GM23338 (cell line): Measurements from ENCODE around the gene TRPC4AP. TPM values are rescaled to one million over a fixed set of nuclear protein-coding genes. Genes with fewer than 3 reads are reported as not detected.

ENCODE experiments used
- ATAC-seq: fragments of 200-7000 bp; cut with Tn5 transposase; 3 replicates; pipeline ENCODE4 v1.9.1; 2020
- DNase-seq: peaks from one replicate; pipeline ENCODE4 v3.0.0-alpha.2; 2015; ENCODE audit warnings: low spot score
- H2AFZ ChIP-seq: fragments of 200-600 bp; sonication (generic); 2 replicates; pipeline ENCODE4 v1.8.0; 2016; ENCODE audit warnings: antibody characterized with exemption, mild to moderate bottlenecking, moderate library complexity
- H3F3A ChIP-seq: fragments of 200-600 bp; sonication (generic); replicated peaks from 2 replicates; pipeline ENCODE4 v1.8.0; 2017; ENCODE audit warnings: antibody characterized with exemption, mixed run types, low read depth
- H3K27ac ChIP-seq: fragments of 200-600 bp; sonication (generic); 2 replicates; pipeline ENCODE4 v1.6.1; 2016; ENCODE audit warnings: low read depth
- H3K27me3 ChIP-seq: fragments of 200-600 bp; sonication (generic); 2 replicates; pipeline ENCODE4 v1.8.0; 2016; ENCODE audit warnings: mild to moderate bottlenecking, mixed run types, moderate library complexity; ENCODE audit not compliant: insufficient read depth
- H3K36me3 ChIP-seq: fragments of 200-600 bp; sonication (generic); 2 replicates; pipeline ENCODE4 v1.8.0; 2016; ENCODE audit warnings: mild to moderate bottlenecking; ENCODE audit not compliant: insufficient read depth
- H3K4me1 ChIP-seq: fragments of 200-600 bp; sonication (generic); 2 replicates; pipeline ENCODE4 v1.8.0; 2016; ENCODE audit warnings: mild to moderate bottlenecking, moderate library complexity; ENCODE audit not compliant: insufficient read depth
- H3K4me2 ChIP-seq: fragments of 200-600 bp; sonication (generic); 2 replicates; pipeline ENCODE4 v1.7.1; 2017; ENCODE audit warnings: mixed run types
- H3K4me3 ChIP-seq: fragments of 200-600 bp; sonication (generic); 2 replicates; pipeline ENCODE4 v1.6.1; 2016; ENCODE audit warnings: mixed run types
- H3K79me2 ChIP-seq: fragments of 200-600 bp; sonication (generic); replicated peaks from 2 replicates; pipeline ENCODE4 v1.8.0; 2017; ENCODE audit warnings: mild to moderate bottlenecking; ENCODE audit not compliant: insufficient read depth
- H3K9me2 ChIP-seq: fragments of 200-600 bp; sonication (generic); 2 replicates; pipeline ENCODE4 v1.8.0; 2017; ENCODE audit not compliant: insufficient read depth
- H4K20me1 ChIP-seq: fragments of 200-600 bp; sonication (generic); replicated peaks from 2 replicates; pipeline ENCODE4 v1.8.0; 2017; ENCODE audit warnings: mild to moderate bottlenecking; ENCODE audit not compliant: insufficient read depth
- H3K27ac Mint-ChIP-seq: 2 replicates; pipeline ENCODE4 v1.8.0; 2020; ENCODE audit warnings: inconsistent platforms, mild to moderate bottlenecking, moderate library complexity, mixed read lengths
- H3K27me3 Mint-ChIP-seq: 3 replicates; pipeline ENCODE4 v1.8.0; 2022; ENCODE audit warnings: low read depth, mild to moderate bottlenecking, moderate library complexity, mixed read lengths, inconsistent platforms; ENCODE audit not compliant: insufficient read depth, poor library complexity
- H3K36me3 Mint-ChIP-seq: 3 replicates; pipeline ENCODE4 v1.8.0; 2021; ENCODE audit warnings: low read depth, mild to moderate bottlenecking, inconsistent platforms, moderate library complexity, mixed read lengths
- H3K4me1 Mint-ChIP-seq: 3 replicates; pipeline ENCODE4 v1.8.0; 2020; ENCODE audit warnings: mild to moderate bottlenecking, inconsistent platforms, mixed read lengths
- H3K4me3 Mint-ChIP-seq: 3 replicates; pipeline ENCODE4 v1.8.0; 2021; ENCODE audit warnings: moderate library complexity, mild to moderate bottlenecking, inconsistent platforms, mixed read lengths
- H3K9me3 Mint-ChIP-seq: 3 replicates; pipeline ENCODE4 v1.8.0; 2020; ENCODE audit warnings: moderate library complexity, mild to moderate bottlenecking, inconsistent platforms, mixed read lengths
- CTCF ChIP-seq, 2 experiments: fragments of 200-600 bp in 1 of 2; sonication (generic) in 1 of 2; conservative IDR thresholded peaks; 2 replicates each; pipeline versions ENCODE4 v1.5.1 to v1.6.1; 2016 to 2017; ENCODE audit warnings: antibody characterized with exemption in 2 of 2, low read depth in 2 of 2, mild to moderate bottlenecking in 2 of 2, moderate library complexity in 1 of 2
- EZH2phosphoT487 ChIP-seq: fragments of 200-600 bp; sonication (generic); IDR thresholded peaks from one replicate; pipeline ENCODE4 v1.8.1; 2018; ENCODE audit warnings: antibody characterized with exemption; ENCODE audit not compliant: unreplicated experiment
- JUNB ChIP-seq: IDR thresholded peaks from one replicate; pipeline ENCODE4 v1.6.1; 2016; ENCODE audit warnings: antibody characterized with exemption; ENCODE audit not compliant: unreplicated experiment
- NANOG ChIP-seq: IDR thresholded peaks from 2 replicates; pipeline ENCODE4 v1.6.1; 2016; ENCODE audit warnings: antibody characterized with exemption, borderline replicate concordance
- POLR2AphosphoS5 ChIP-seq: IDR thresholded peaks from 2 replicates; pipeline ENCODE4 v1.6.1; 2016; ENCODE audit warnings: antibody characterized with exemption, low read depth
- STAT1 ChIP-seq: IDR thresholded peaks from one replicate; pipeline ENCODE4 v1.6.1; 2016; ENCODE audit warnings: antibody characterized with exemption; ENCODE audit not compliant: unreplicated experiment
- ZNF114 ChIP-seq: fragments of 250-450 bp; sonication (Bioruptor Pico); IDR thresholded peaks from 2 replicates; pipeline ENCODE4 v1.5.0; 2020; ENCODE audit warnings: mild to moderate bottlenecking, moderate library complexity
- polyA plus RNA-seq: library from polyadenylated mRNA; unstranded; fragments of >200 nt; fragmentation: Nextera tagmentation; extraction: Ambion mirVana; gene quantifications from 2 replicates; pipeline ENCODE4 v1.2.1, GENCODE V29; 2016
- total RNA-seq: library from RNA; depleted of rRNA; stranded (reverse); fragments of >200 nt; shearing (Covaris generic); gene quantifications from 2 replicates; pipeline ENCODE4 v1.2.3, GENCODE V29; 2014
- TF ChIP-seq, protein P1 (sequence below): fragments of 250-450 bp; sonication (Bioruptor Pico); IDR thresholded peaks from 2 replicates; pipeline ENCODE4 v1.5.0; 2020; ENCODE audit warnings: mild to moderate bottlenecking, moderate library complexity
- TF ChIP-seq, protein P2 (sequence below): IDR thresholded peaks from 2 replicates; pipeline ENCODE4 v1.6.1; 2016; ENCODE audit warnings: antibody characterized with exemption
- TF ChIP-seq, protein P3 (sequence below): IDR thresholded peaks from one replicate; pipeline ENCODE4 v1.6.1; 2018; ENCODE audit warnings: antibody characterized with exemption; ENCODE audit not compliant: unreplicated experiment

TRPC4AP gene
- total and polyA plus RNA-seq, 2 experiments from 2014 or later, result 48.8 to 89.5 TPM

DNA sequence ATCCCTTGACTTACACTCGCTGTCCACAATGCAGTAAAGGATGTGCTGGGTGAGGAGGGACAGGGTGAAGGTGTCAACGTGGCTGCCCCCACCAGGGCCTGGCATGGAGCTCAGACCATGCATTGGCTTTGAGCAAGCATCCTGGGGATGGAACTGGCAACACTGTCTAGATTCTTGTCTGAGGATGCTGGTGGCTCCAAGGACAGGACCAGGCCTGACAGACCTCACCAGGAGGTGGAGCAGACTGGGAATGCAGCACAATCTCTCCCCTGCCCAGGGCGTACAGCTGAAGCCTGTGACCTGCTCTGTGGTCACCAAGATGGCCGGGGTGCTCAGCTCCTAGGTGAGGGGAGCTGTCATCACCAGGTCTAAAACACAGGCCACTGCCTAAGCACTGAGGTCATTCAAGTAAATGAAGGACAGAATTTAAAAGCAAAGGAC lies 86.1 kb downstream of the TRPC4AP start:
- H3K4me3 Mint-ChIP-seq, result no peak overlapping the region
- Histone ChIP-seq H2AFZ (no peak overlapping the region), H3K4me1 (no peaks in the 10 kb centered on the region), H3K27me3 (no peaks in the 10 kb centered on the region), H4K20me1 (peaks cover 2% of the 10 kb centered on the region; the same call in 1 of the 2 replicates), H3K9me2 (no peaks in the 10 kb centered on the region), H3K79me2 (no peaks in the 10 kb centered on the region), H3K4me3 (no peak overlapping the region), H3K36me3 (peaks cover 19% of the 10 kb centered on the region), H3F3A (no peaks in the 10 kb centered on the region), H3K27ac (no peak overlapping the region), H3K4me2 (no peak overlapping the region)
- peaks cover 15% of the 10 kb centered on the region for H3K27me3 Mint-ChIP-seq
- H3K27ac Mint-ChIP-seq, result no peak overlapping the region
- ATAC-seq (no peak), DNase-seq (no peak)
- no peaks in the 10 kb centered on the region for H3K9me3 Mint-ChIP-seq
- H3K36me3 Mint-ChIP-seq, result peaks cover 76% of the 10 kb centered on the region
- peaks cover 2% of the 10 kb centered on the region; the same call in 2 of the 3 replicates for H3K4me1 Mint-ChIP-seq
- TF ChIP-seq, protein P1, sequence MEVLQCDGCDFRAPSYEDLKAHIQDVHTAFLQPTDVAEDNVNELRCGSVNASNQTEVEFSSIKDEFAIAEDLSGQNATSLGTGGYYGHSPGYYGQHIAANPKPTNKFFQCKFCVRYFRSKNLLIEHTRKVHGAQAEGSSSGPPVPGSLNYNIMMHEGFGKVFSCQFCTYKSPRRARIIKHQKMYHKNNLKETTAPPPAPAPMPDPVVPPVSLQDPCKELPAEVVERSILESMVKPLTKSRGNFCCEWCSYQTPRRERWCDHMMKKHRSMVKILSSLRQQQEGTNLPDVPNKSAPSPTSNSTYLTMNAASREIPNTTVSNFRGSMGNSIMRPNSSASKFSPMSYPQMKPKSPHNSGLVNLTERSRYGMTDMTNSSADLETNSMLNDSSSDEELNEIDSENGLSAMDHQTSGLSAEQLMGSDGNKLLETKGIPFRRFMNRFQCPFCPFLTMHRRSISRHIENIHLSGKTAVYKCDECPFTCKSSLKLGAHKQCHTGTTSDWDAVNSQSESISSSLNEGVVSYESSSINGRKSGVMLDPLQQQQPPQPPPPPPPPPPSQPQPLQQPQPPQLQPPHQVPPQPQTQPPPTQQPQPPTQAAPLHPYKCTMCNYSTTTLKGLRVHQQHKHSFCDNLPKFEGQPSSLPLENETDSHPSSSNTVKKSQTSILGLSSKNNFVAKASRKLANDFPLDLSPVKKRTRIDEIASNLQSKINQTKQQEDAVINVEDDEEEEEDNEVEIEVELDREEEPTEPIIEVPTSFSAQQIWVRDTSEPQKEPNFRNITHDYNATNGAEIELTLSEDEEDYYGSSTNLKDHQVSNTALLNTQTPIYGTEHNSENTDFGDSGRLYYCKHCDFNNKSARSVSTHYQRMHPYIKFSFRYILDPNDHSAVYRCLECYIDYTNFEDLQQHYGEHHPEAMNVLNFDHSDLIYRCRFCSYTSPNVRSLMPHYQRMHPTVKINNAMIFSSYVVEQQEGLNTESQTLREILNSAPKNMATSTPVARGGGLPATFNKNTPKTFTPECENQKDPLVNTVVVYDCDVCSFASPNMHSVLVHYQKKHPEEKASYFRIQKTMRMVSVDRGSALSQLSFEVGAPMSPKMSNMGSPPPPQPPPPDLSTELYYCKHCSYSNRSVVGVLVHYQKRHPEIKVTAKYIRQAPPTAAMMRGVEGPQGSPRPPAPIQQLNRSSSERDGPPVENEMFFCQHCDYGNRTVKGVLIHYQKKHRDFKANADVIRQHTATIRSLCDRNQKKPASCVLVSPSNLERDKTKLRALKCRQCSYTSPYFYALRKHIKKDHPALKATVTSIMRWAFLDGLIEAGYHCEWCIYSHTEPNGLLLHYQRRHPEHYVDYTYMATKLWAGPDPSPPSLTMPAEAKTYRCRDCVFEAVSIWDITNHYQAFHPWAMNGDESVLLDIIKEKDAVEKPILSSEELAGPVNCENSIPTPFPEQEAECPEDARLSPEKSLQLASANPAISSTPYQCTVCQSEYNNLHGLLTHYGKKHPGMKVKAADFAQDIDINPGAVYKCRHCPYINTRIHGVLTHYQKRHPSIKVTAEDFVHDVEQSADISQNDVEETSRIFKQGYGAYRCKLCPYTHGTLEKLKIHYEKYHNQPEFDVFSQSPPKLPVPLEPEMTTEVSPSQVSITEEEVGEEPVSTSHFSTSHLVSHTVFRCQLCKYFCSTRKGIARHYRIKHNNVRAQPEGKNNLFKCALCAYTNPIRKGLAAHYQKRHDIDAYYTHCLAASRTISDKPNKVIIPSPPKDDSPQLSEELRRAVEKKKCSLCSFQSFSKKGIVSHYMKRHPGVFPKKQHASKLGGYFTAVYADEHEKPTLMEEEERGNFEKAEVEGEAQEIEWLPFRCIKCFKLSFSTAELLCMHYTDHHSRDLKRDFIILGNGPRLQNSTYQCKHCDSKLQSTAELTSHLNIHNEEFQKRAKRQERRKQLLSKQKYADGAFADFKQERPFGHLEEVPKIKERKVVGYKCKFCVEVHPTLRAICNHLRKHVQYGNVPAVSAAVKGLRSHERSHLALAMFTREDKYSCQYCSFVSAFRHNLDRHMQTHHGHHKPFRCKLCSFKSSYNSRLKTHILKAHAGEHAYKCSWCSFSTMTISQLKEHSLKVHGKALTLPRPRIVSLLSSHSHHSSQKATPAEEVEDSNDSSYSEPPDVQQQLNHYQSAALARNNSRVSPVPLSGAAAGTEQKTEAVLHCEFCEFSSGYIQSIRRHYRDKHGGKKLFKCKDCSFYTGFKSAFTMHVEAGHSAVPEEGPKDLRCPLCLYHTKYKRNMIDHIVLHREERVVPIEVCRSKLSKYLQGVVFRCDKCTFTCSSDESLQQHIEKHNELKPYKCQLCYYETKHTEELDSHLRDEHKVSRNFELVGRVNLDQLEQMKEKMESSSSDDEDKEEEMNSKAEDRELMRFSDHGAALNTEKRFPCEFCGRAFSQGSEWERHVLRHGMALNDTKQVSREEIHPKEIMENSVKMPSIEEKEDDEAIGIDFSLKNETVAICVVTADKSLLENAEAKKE (CRISPR knock-in tag), result no peak
- TF ChIP-seq, protein P2, sequence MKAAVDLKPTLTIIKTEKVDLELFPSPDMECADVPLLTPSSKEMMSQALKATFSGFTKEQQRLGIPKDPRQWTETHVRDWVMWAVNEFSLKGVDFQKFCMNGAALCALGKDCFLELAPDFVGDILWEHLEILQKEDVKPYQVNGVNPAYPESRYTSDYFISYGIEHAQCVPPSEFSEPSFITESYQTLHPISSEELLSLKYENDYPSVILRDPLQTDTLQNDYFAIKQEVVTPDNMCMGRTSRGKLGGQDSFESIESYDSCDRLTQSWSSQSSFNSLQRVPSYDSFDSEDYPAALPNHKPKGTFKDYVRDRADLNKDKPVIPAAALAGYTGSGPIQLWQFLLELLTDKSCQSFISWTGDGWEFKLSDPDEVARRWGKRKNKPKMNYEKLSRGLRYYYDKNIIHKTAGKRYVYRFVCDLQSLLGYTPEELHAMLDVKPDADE, result no peak
- TF ChIP-seq EZH2phosphoT487, result no peak
- no peak for TF ChIP-seq JUNB
- no peak for TF ChIP-seq POLR2AphosphoS5
- TF ChIP-seq CTCF (conservative IDR thresholded peaks at IDR 0.05; ENCODE audit: low read depth in 2 of 2), result no peak
- TF ChIP-seq, protein P3, sequence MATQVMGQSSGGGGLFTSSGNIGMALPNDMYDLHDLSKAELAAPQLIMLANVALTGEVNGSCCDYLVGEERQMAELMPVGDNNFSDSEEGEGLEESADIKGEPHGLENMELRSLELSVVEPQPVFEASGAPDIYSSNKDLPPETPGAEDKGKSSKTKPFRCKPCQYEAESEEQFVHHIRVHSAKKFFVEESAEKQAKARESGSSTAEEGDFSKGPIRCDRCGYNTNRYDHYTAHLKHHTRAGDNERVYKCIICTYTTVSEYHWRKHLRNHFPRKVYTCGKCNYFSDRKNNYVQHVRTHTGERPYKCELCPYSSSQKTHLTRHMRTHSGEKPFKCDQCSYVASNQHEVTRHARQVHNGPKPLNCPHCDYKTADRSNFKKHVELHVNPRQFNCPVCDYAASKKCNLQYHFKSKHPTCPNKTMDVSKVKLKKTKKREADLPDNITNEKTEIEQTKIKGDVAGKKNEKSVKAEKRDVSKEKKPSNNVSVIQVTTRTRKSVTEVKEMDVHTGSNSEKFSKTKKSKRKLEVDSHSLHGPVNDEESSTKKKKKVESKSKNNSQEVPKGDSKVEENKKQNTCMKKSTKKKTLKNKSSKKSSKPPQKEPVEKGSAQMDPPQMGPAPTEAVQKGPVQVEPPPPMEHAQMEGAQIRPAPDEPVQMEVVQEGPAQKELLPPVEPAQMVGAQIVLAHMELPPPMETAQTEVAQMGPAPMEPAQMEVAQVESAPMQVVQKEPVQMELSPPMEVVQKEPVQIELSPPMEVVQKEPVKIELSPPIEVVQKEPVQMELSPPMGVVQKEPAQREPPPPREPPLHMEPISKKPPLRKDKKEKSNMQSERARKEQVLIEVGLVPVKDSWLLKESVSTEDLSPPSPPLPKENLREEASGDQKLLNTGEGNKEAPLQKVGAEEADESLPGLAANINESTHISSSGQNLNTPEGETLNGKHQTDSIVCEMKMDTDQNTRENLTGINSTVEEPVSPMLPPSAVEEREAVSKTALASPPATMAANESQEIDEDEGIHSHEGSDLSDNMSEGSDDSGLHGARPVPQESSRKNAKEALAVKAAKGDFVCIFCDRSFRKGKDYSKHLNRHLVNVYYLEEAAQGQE, result no peak
- no peak for TF ChIP-seq ZNF114 (CRISPR knock-in tag)
- no peak for TF ChIP-seq STAT1
- TF ChIP-seq NANOG, result no peak
